ENCODE measurements around the gene ZEB2. TPM values are rescaled to one million over a fixed set of nuclear protein-coding genes. Genes with fewer than 3 reads are reported as not detected.

The ZEB2 gene
- total and polyA plus RNA-seq, 7 donors, result 8.1 to 70.6 (median 51.0) TPM

DNA sequence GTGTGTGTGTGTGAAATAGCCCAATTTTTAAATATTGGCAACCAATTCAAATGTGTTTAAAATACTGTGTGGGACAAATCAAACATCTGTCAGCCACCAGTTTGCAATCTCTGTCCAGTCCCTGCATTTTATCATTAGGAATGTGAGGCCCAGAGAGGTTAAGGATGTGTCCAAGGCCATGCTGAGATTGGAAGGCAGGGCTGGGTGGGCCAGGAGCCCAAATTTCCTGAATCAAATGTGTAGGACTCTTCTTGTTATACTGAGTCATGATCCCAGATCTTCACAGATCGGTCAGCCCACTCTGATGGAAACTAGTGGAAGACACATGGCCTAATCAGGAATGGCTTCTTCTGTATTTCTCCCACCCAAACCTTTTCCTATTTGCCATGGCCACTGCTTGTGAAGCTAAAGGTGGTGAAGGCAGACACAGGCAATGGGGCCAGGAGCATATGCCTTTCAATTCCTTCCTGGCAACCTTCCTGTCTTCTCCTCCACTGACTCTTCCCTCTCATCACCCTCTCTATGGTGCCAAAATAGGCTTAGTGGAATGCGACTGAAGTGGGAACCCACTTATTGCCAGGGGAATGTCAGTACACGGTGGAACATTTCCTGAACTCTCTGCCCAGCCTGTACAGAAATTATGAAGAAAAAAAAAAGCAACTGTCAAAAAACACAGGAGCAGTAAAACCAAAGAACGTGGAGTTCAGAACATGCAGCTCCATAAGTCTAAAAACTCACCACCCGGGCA is 35.5 kb downstream of the ZEB2 start:
- intact Hi-C loops (cut with DNase I), result no loop called here
- peaks cover 0 to 11% (median 3%) of the 10 kb centered on the region in 4 donors for H3K4me1 ChIP-seq
- no peaks in the 10 kb centered on the region for H3K27me3 ChIP-seq
- H3K27ac ChIP-seq, result no peak overlapping the region
- H3K4me3 ChIP-seq, result no peak overlapping the region
- TF ChIP-seq, protein P1, sequence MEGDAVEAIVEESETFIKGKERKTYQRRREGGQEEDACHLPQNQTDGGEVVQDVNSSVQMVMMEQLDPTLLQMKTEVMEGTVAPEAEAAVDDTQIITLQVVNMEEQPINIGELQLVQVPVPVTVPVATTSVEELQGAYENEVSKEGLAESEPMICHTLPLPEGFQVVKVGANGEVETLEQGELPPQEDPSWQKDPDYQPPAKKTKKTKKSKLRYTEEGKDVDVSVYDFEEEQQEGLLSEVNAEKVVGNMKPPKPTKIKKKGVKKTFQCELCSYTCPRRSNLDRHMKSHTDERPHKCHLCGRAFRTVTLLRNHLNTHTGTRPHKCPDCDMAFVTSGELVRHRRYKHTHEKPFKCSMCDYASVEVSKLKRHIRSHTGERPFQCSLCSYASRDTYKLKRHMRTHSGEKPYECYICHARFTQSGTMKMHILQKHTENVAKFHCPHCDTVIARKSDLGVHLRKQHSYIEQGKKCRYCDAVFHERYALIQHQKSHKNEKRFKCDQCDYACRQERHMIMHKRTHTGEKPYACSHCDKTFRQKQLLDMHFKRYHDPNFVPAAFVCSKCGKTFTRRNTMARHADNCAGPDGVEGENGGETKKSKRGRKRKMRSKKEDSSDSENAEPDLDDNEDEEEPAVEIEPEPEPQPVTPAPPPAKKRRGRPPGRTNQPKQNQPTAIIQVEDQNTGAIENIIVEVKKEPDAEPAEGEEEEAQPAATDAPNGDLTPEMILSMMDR (IDR thresholded peaks at IDR 0.05), result no peak
- TF ChIP-seq EP300 (IDR thresholded peaks at IDR 0.05) (no peak), POLR2AphosphoS5 (IDR thresholded peaks at IDR 0.05) (no peak), POLR2A (IDR thresholded peaks at IDR 0.05) (no peak)
- DNase-seq, result no peak
- H3K9me3 ChIP-seq, result no peaks in the 10 kb centered on the region
- H3K36me3 ChIP-seq, result no peaks in the 10 kb centered on the region
- 82 to 89% methylated on average over 5 of the region's 5 CpGs for WGBS, 2 donors

DNA sequence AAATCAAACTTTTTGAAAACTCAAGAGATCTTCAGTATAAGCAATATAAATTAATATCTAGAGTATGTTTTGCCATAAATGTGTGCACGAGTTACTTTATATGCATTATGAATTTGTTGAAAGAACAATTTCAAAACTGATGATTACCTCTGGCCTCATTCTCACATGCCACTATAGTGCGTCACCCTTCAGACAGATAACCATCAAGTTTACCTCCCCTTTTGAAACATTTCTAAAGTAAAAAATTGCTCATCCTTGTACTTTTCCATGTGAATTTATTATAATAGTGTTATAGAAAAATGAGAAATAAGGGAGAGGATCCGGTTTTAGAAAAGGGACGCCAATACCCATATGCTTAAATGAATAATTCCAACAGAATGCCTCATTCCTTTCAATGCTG is 38.3 kb downstream of the ZEB2 start:
- intact Hi-C loops (cut with DNase I), result no loop called here
- Histone ChIP-seq H3K4me1 (peaks cover 0 to 11% (median 3%) of the 10 kb centered on the region in 4 donors), H3K9me3 (no peaks in the 10 kb centered on the region), H3K27me3 (no peaks in the 10 kb centered on the region), H3K27ac (no peak overlapping the region), H3K36me3 (no peaks in the 10 kb centered on the region), H3K4me3 (no peak overlapping the region)
- TF ChIP-seq, protein P1 (IDR thresholded peaks at IDR 0.05), result no peak
- 86 to 89% methylated on average over 4 of the region's 4 CpGs for WGBS, 2 donors
- no peak for DNase-seq

DNA sequence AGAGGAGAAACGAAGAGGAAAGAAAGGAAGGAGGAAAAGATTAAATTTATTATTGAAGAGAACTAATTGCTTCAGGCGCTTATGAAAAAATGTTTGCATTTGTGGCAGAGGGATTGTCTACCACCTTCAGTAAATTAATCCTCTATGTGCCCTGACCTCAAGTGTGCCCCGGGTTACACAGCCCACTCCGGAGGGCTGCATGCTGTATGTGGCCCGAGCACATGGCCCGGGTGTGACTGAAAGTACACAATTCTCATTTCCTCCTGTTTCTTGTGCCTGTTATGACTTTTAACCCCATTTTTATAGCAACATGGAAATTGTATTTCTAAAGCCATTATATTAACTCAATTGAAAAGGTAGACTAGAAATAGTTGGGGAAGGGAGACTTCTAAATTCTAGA is 38.8 kb downstream of the ZEB2 start:
- peaks cover 0 to 14% (median 3%) of the 10 kb centered on the region in 4 donors for H3K4me1 ChIP-seq
- TF ChIP-seq EP300 (IDR thresholded peaks at IDR 0.05) (no peak), POLR2AphosphoS5 (IDR thresholded peaks at IDR 0.05) (no peak), POLR2A (IDR thresholded peaks at IDR 0.05) (no peak)
- TF ChIP-seq, protein P1 (IDR thresholded peaks at IDR 0.05), result no peak
- no peaks in the 10 kb centered on the region for H3K27me3 ChIP-seq
- no peaks in the 10 kb centered on the region for H3K36me3 ChIP-seq
- H3K27ac ChIP-seq, result no peak overlapping the region
- H3K4me3 ChIP-seq, result no peak overlapping the region
- 22 to 52% methylated on average over 6 of the region's 6 CpGs for WGBS, 2 donors
- no peak for DNase-seq
- no peaks in the 10 kb centered on the region for H3K9me3 ChIP-seq
- intact Hi-C loops (cut with DNase I), result no loop called here

DNA sequence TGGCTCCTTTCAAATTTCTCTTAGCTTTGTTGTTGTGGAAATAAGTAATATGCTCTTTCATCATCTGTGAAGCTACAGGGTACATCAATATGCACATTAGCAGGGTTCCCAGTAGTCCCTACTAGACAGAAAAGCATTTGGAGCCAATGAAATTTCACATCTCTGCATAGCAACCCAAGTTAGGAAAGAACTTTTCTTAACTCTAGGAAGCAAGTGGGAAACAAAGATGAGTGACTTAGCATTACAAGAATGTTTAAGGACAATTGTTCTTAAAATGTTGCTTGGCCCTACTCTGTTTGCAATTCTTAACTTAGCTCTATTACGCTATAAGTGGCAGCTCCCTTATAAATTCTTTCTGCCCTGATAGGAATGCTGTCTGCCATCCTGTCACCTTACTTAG is 39.6 kb downstream of the ZEB2 start:
- H3K27ac ChIP-seq, result no peak overlapping the region

More for the DNA sequence above, 39.6 kb downstream of the ZEB2 start:
- TF ChIP-seq, protein P1 (IDR thresholded peaks at IDR 0.05), result no peak
- no peak for TF ChIP-seq EP300 (IDR thresholded peaks at IDR 0.05)
- TF ChIP-seq POLR2AphosphoS5 (IDR thresholded peaks at IDR 0.05), result no peak
- TF ChIP-seq POLR2A (IDR thresholded peaks at IDR 0.05), result no peak
- Histone ChIP-seq H3K36me3 (no peaks in the 10 kb centered on the region), H3K27me3 (no peaks in the 10 kb centered on the region), H3K9me3 (no peaks in the 10 kb centered on the region), H3K4me3 (no peak overlapping the region), H3K4me1 (peaks cover 0 to 14% (median 3%) of the 10 kb centered on the region in 4 donors)
- intact Hi-C loops (cut with DNase I), result no loop called here
- 78 to 93% methylated on average over 1 of the region's 1 CpG for WGBS, 2 donors
- no peak for DNase-seq

Measured in sigmoid colon (tissue), 7 donors.